ENCODE measurements around the gene SPAM1.

SPAM1 gene

GRCh38 chr7:123993996-123994395 lies 69.0 kb downstream of the SPAM1 start:
- no peak for TF ChIP-seq EGR1 (IDR thresholded peaks at IDR 0.05)
- TF ChIP-seq REST (IDR thresholded peaks at IDR 0.05; ENCODE audit: low read depth), result no peak
- no peak for TF ChIP-seq RAD21 (IDR thresholded peaks at IDR 0.05; ENCODE audit: low read depth)
- no peak for TF ChIP-seq CEBPB (IDR thresholded peaks at IDR 0.05)
- no peak for TF ChIP-seq USF1 (IDR thresholded peaks at IDR 0.05)
- TF ChIP-seq TAF1 (IDR thresholded peaks at IDR 0.05; ENCODE audit: low read depth), result no peak

- TF ChIP-seq CEBPB (IDR thresholded peaks at IDR 0.05), result no peak
- no peak for TF ChIP-seq EP300 (IDR thresholded peaks at IDR 0.05; ENCODE audit: borderline replicate concordance)
- no peak for TF ChIP-seq CREB1 (IDR thresholded peaks at IDR 0.05; ENCODE audit: low read depth)
- no peak for TF ChIP-seq TEAD4 (IDR thresholded peaks at IDR 0.05)
- no peak for TF ChIP-seq NFIC (IDR thresholded peaks at IDR 0.05)
- no peak for TF ChIP-seq ZBTB7A (IDR thresholded peaks at IDR 0.05; ENCODE audit: low read depth)
- no peak for TF ChIP-seq REST (IDR thresholded peaks at IDR 0.05; ENCODE audit: low read depth)
These were observed 69.4 kb downstream of the SPAM1 start for GRCh38 chr7:123994449-123994848.

GRCh38 chr7:123995617-123996326 lies 70.7 kb downstream of the SPAM1 start:
- no peak for TF ChIP-seq EP300 (IDR thresholded peaks at IDR 0.05; ENCODE audit: borderline replicate concordance)
- TF ChIP-seq REST (IDR thresholded peaks at IDR 0.05; ENCODE audit: low read depth), result no peak
- no peak for TF ChIP-seq TCF12 (IDR thresholded peaks at IDR 0.05; ENCODE audit: low read depth)
- TF ChIP-seq ZBTB7A (IDR thresholded peaks at IDR 0.05; ENCODE audit: low read depth), result no peak
- no peak for TF ChIP-seq USF1 (IDR thresholded peaks at IDR 0.05)
- no peak for TF ChIP-seq CEBPB (IDR thresholded peaks at IDR 0.05)
- TF ChIP-seq EGR1 (IDR thresholded peaks at IDR 0.05), result no peak
- no peak for TF ChIP-seq TAF1 (IDR thresholded peaks at IDR 0.05; ENCODE audit: low read depth)
- TF ChIP-seq NFIC (IDR thresholded peaks at IDR 0.05), result no peak
- TF ChIP-seq FOXM1 (IDR thresholded peaks at IDR 0.05; ENCODE audit: borderline replicate concordance, low read depth), result no peak
- TF ChIP-seq RAD21 (IDR thresholded peaks at IDR 0.05; ENCODE audit: low read depth), result no peak
- no peak for TF ChIP-seq CREB1 (IDR thresholded peaks at IDR 0.05; ENCODE audit: low read depth)

- no peak for TF ChIP-seq USF1 (IDR thresholded peaks at IDR 0.05)
- TF ChIP-seq ZBTB7A (IDR thresholded peaks at IDR 0.05; ENCODE audit: low read depth), result no peak
- no peak for TF ChIP-seq TEAD4 (IDR thresholded peaks at IDR 0.05)
- no peak for TF ChIP-seq RAD21 (IDR thresholded peaks at IDR 0.05; ENCODE audit: low read depth)
- no peak for TF ChIP-seq FOXM1 (IDR thresholded peaks at IDR 0.05; ENCODE audit: borderline replicate concordance, low read depth)
- TF ChIP-seq MAX (IDR thresholded peaks at IDR 0.05), result no peak
- TF ChIP-seq EGR1 (IDR thresholded peaks at IDR 0.05), result no peak
- no peak for TF ChIP-seq NFIC (IDR thresholded peaks at IDR 0.05)
- TF ChIP-seq TCF12 (IDR thresholded peaks at IDR 0.05; ENCODE audit: low read depth), result no peak
- TF ChIP-seq CREB1 (IDR thresholded peaks at IDR 0.05; ENCODE audit: low read depth), result no peak
- no peak for TF ChIP-seq EP300 (IDR thresholded peaks at IDR 0.05; ENCODE audit: borderline replicate concordance)
- no peak for TF ChIP-seq REST (IDR thresholded peaks at IDR 0.05; ENCODE audit: low read depth)
- no peak for TF ChIP-seq TAF1 (IDR thresholded peaks at IDR 0.05; ENCODE audit: low read depth)
- no peak for TF ChIP-seq CEBPB (IDR thresholded peaks at IDR 0.05)
- no peak for TF ChIP-seq YY1 (IDR thresholded peaks at IDR 0.05; ENCODE audit: low read depth)
These were observed 71.2 kb downstream of the SPAM1 start for GRCh38 chr7:123996327-123996625.

All from Ishikawa (cell line).